ENCODE measurements around the gene RERG. TPM values are rescaled to one million over a fixed set of nuclear protein-coding genes. Genes with fewer than 3 reads are reported as not detected.

RERG gene
- polyA plus RNA-seq, 1 donor from 2014 or later = 0.87 TPM

GRCh38 chr12:15214851-15215601 is 6.2 kb downstream of the RERG start:
- H3K27ac ChIP-seq (ENCODE audit: low read length) = no peak overlapping the region
- no peak overlapping the region for H2AFZ ChIP-seq (ENCODE audit: low read depth, low read length)
- H3K9ac ChIP-seq (ENCODE audit: low read length) = no peak overlapping the region
- H3K36me3 ChIP-seq (ENCODE audit: insufficient read depth, low read length) = no peaks in the 10 kb centered on the region
- H3K27me3 ChIP-seq (ENCODE audit: insufficient read depth, low read depth, low read length) = peaks cover 4% of the 10 kb centered on the region
- no peaks in the 10 kb centered on the region for H3K79me2 ChIP-seq (replicated peaks; ENCODE audit: insufficient read depth, low read length)
- no peaks in the 10 kb centered on the region for H4K20me1 ChIP-seq (ENCODE audit: insufficient read depth)
- no peaks in the 10 kb centered on the region for H3K9me2 ChIP-seq (ENCODE audit: insufficient read depth, low read length)
- H3K4me3 ChIP-seq (ENCODE audit: low read length) = no peak overlapping the region
- H3F3A ChIP-seq (ENCODE audit: insufficient read depth, low read length, poor library complexity, severe bottlenecking) = no peaks in the 10 kb centered on the region
- no peaks in the 10 kb centered on the region for H3K9me3 ChIP-seq (ENCODE audit: low read length)
- H3K4me2 ChIP-seq (ENCODE audit: low read length) = no peak overlapping the region
- no peak for TF ChIP-seq SMC3 (conservative IDR thresholded peaks at IDR 0.05; ENCODE audit: poor library complexity)
- no peak for TF ChIP-seq MXI1 (conservative IDR thresholded peaks at IDR 0.05; ENCODE audit: poor library complexity, severe bottlenecking)
- TF ChIP-seq CTCF (IDR thresholded peaks at IDR 0.05; ENCODE audit: poor library complexity, severe bottlenecking) = no peak
- TF ChIP-seq TAF1 (IDR thresholded peaks at IDR 0.05; ENCODE audit: low read depth) = no peak
- no peak for TF ChIP-seq EZH2 (IDR thresholded peaks at IDR 0.05; ENCODE audit: borderline replicate concordance, insufficient read depth, low read length, poor library complexity, severe bottlenecking)
- TF ChIP-seq REST (IDR thresholded peaks at IDR 0.05; ENCODE audit: borderline replicate concordance) = no peak
- TF ChIP-seq POLR2AphosphoS5 (IDR thresholded peaks at IDR 0.05) = no peak

- no peaks in the 10 kb centered on the region for H3K36me3 ChIP-seq (ENCODE audit: insufficient read depth, low read length)
- H4K20me1 ChIP-seq (ENCODE audit: insufficient read depth) = no peaks in the 10 kb centered on the region
- H3K79me2 ChIP-seq (replicated peaks; ENCODE audit: insufficient read depth, low read length) = no peaks in the 10 kb centered on the region
- H2AFZ ChIP-seq (ENCODE audit: low read depth, low read length) = no peak overlapping the region
- no peaks in the 10 kb centered on the region for H3F3A ChIP-seq (ENCODE audit: insufficient read depth, low read length, poor library complexity, severe bottlenecking)
- no peak overlapping the region for H3K9ac ChIP-seq (ENCODE audit: low read length)
- no peak overlapping the region for H3K4me2 ChIP-seq (ENCODE audit: low read length)
- H3K9me3 ChIP-seq (ENCODE audit: low read length) = no peaks in the 10 kb centered on the region
- H3K27me3 ChIP-seq (ENCODE audit: insufficient read depth, low read depth, low read length) = peaks cover 4% of the 10 kb centered on the region
- peak overlapping the region; percentile 17 for H3K4me3 ChIP-seq (ENCODE audit: low read length)
- H3K9me2 ChIP-seq (ENCODE audit: insufficient read depth, low read length) = no peaks in the 10 kb centered on the region
- no peak for TF ChIP-seq SMC3 (conservative IDR thresholded peaks at IDR 0.05; ENCODE audit: poor library complexity)
- TF ChIP-seq POLR2AphosphoS5 (IDR thresholded peaks at IDR 0.05) = no peak
- TF ChIP-seq CTCF (IDR thresholded peaks at IDR 0.05; ENCODE audit: poor library complexity, severe bottlenecking) = no peak
- no peak for TF ChIP-seq MXI1 (conservative IDR thresholded peaks at IDR 0.05; ENCODE audit: poor library complexity, severe bottlenecking)
- TF ChIP-seq EP300 (conservative IDR thresholded peaks at IDR 0.05; ENCODE audit: poor library complexity, severe bottlenecking) = no peak
- no peak for TF ChIP-seq EZH2 (IDR thresholded peaks at IDR 0.05; ENCODE audit: borderline replicate concordance, insufficient read depth, low read length, poor library complexity, severe bottlenecking)
- no peak for TF ChIP-seq RAD21 (conservative IDR thresholded peaks at IDR 0.05)
- H3K27ac ChIP-seq (ENCODE audit: low read length) = no peak overlapping the region
Observed at GRCh38 chr12:15212930-15213329, 8.3 kb downstream of the RERG start.

Data from neural cell (in vitro differentiated cells).